NCI-H128 (cell line): ENCODE results near the gene CTSW.

ENCODE experiments used
- DNase-seq: peaks from one replicate; lab custom pipeline; 2025; ENCODE audit not compliant: unreplicated experiment; lab: John Stamatoyannopoulos, UW

CTSW gene

DNA sequence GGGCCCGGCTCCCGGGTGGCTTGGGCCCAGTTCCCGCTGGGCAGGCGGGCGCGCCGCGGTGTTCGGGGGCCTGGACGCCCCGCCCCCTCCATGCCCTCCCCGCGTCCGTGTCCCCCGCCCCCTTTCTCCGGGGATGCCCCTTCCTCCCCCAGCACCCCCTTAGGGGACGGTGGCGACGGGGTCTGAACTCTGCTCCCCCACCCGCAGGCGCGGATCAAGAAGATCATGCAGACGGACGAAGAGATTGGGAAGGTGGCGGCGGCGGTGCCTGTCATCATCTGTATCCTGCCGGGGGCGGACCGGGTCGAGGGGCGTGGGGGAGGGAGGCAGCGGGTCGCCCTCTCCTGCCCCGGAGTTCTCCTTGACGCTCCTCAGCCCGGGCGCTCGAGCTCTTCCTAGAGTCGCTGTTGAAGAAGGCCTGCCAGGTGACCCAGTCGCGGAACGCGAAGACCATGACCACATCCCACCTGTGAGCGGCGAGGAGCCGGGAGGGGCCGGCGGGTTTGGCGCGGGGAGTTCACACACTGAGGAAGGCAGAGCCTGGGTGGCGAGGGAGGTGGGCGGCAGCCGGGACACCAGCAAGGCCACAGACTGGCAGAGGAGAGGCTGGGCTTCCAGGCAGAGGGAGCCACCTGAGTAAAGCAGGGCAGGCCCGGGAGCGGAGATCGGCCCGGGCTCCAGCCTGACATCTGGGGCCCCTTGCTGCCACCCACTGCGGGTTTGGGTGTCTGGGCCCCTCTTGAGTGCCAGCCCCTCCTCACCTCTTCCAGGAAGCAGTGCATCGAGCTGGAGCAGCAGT lies 40.1 kb downstream of the CTSW start:
- DNase-seq, result no peak

DNA sequence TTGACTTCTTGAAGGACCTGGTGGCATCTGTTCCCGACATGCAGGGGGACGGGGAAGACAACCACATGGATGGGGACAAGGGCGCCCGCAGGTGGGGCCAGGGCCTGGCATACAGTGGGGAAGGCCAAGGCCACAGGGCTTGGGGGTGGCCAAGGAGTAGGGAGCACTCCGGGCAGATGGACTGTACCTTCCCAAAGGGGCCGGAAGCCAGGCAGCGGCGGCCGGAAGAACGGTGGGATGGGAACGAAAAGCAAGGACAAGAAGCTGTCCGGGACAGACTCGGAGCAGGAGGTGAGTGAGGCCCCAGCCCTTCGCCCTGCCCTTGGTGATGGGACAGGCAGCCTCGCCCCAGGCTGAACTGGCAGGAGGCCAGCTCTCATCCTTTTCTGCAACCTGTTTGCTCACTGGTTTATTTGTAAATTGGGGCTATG lies 40.8 kb downstream of the CTSW start:
- DNase-seq, result no peak

DNA sequence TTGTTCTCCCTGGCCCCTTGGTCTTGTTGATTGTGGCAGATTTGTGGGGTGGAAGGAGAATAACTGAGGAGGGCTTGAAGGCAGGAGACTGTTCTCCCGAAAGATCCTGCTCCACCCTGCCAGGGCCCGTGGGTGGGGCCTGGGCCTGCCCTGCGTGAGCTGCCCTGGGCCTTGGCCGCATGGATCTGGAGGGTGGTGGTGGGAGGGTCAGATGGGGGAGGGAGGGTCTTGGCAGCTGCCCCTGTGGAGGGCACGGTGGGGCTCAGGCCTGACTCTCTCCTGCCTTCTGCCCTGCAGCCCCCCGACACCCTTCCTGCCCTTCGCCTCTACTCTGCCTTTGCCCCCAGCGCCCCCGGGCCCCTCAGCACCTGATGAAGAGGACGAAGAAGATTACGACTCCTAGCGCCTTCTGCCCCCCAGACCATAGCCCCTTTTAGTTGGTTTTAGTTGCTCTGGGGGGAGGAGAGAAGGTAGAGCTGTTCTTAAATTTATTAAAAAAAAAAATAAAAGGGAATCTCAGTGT lies 41.5 kb downstream of the CTSW start:
- DNase-seq, result no peak

DNA sequence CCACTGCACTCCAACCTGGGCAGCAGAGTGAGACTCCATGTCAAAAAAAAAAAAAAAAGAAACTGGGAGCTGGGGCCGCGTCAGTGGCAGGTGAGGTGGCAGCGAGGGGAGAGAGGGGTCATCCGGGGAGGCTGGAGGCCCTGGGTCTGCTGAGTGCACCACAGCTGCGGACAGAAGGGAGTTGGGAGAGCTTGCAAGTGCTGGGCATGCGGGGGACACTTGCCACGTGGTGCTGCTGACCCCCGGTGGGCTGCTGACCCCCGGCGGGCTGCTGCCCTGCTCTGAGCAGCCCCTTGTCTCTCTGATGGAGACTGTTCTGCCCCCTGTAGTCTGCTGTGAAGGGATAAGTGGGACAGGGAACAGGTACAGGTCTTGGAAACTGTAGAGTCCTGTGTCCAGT lies 42.2 kb downstream of the CTSW start:
- no peak for DNase-seq

DNA sequence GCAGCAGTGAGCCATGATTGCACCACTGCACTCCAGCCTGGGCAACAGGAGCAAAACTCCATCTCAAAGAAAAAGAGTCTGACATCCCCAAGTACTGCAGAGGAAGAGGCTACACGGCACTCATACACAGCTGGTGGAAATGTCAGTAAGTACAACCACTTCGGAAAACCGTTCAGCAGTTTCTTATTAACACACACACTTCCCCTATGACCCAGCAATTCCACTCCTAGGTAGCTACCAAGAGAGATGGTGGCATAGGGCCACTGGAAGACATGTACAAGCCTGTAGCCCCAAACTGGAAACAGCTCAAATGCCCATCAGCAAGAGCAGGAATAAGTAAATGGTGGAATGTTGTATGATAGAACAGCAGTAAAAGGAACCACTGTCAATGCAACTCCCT lies 42.9 kb downstream of the CTSW start:
- no peak for DNase-seq

DNA sequence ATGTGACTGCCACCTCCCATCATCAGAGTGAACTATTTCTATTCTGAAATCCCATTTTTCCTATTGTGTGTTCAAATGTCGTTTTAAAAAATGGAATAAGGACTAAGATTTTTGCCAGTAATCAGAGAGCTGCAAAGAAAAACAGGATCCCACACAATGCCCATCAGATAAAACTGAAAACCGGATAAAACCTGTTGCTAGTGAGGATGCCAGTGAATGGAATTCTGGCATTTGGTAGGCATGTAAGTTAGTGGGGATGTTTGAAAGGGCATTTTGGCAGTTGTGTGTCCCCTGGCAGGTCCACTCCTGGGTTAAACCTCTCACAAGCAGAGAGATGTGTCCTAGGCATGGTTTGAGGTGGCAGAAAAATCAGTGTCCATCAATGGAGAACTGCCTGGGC lies 45.8 kb downstream of the CTSW start:
- DNase-seq, result no peak

DNA sequence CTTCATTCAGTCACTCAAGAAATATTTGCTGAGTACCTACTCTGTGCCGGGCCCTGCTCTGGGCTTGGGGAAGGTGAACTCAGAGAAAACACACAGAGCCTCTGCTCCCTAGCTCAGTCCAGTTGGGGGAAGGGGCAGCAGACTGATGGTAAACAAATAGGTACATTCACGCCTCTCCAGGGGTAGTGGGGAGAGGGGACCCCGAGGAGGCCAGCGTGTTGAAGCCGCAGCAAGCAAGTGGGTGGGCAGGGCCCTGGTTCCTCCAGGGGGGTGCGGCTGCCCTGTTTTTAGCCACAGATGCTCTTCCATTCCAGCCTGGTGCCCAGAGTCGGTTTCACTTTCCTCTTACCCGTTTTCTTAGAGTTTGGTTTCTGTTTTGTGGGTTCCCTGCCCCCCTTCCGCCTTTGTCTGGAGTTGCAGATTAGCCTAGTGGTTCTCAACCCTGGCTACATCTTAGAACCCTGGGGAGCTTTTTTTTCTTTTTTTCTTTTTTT lies 48.3 kb downstream of the CTSW start:
- DNase-seq, result no peak

DNA sequence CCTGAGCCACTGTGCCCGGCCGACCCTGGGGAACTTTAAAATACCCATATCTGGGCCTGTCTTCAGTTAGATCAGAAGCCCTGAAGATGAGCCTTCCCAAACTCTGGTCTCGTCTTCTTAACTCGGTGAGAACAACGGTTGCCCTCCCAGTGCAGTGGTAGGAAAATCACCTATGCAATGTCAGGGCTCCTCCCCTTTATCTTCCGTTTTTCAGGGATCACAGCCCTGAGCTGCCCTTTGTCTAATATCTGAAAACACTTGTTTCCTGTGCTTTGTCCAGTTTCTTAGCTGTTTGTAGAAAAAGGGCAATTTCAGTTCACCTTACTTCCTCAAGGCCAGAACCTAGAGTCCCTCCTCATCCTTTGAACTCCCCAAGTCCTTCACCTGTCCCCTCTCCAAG lies 49.0 kb downstream of the CTSW start:
- DNase-seq, result no peak

DNA sequence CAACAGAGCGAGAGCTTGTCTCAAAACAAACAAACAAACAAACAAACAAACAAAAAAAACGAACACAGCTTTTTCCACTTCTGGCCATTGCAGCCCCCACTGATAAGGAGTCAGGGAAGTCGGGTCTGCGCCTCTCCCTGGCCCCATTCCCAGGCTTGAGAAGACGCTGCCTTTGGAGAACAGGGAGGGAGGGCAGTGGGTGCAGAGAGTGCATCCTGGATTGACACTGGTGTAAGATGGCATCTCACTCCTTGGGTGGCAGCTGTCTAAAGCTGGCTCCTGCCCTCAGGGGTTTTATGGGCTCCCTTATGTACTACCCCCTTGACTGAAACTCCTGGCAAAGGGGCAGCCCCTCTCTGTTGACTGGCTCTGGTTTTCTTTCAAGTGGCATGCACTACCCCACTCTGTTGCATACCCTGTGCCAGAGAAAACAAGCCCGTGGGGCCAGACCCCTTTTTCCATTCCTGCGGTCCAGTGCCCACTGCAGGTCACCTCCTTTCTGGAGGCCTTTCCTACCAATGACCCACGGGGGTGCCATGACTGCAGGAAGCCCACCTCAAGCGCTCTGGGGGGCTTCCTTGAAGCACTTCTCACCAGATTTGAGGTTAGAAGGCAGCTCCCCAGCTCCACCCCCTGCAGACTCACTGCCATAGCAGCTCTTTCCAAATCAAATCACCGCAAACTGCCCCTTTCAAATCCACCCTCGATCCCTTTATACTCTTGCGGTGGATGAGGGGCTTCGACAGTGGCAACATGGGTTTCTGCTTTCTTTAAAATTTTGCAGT lies 52.3 kb downstream of the CTSW start:
- DNase-seq, result no peak

DNA sequence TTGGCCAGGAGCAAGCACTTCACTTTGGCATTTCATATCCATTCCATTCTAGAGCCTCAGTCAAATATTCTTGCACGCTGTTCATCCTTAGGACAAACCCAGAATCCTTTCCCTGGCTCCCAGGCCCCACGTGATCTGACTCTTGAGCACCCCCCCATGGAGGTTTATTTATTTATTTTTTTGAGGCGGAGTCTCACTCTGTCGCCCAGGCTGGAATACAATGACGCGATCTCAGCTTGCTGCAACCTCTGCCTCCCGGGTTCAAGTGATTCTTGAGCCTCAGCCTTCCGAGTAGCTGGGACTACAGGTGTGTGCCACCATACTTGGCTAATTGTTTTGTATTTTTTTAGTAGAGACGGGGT lies 52.9 kb downstream of the CTSW start:
- no peak for DNase-seq
